HEK293 (cell line): ENCODE results near the gene TRIM28.
A peak's percentile ranks its signal among the peaks of the same experiment; 100 is the strongest.

Experiments used
- CTCF ChIA-PET: fragments of 350-600 bp; formaldehyde crosslinking; extraction: SDS; loops from one replicate; lab custom pipeline; 2021; ENCODE audit warnings: antibody characterized with exemption; lab: Yijun Ruan, JAX
- POLR2A ChIA-PET: fragments of 300-600 bp; formaldehyde crosslinking; extraction: SDS; loops from one replicate; lab custom pipeline; 2020; ENCODE audit warnings: antibody characterized with exemption, inconsistent platforms; lab: Yijun Ruan, JAX
- H3K27ac ChIP-seq: fragments of 200-500 bp; sonication (Bioruptor generic); 2 replicates; pipeline ENCODE4 v1.5.1; 2014; ENCODE audit warnings: low read depth, low read length, control low read depth, inconsistent platforms; ENCODE audit errors: extremely low read depth
- H3K36me3 ChIP-seq, 2 experiments: fragments of 200-500 bp in 1 of 2; sonication (Bioruptor generic) in 1 of 2; 1 replicate in 1 of 2; 2 replicates in 1 of 2; pipeline ENCODE4 v1.5.1; 2014 to 2017; ENCODE audit warnings: inconsistent platforms in 2 of 2, low read length in 2 of 2; ENCODE audit not compliant: control insufficient read depth in 2 of 2, insufficient read depth in 1 of 2
- H3K4me1 ChIP-seq: fragments of 200-500 bp; sonication (Bioruptor generic); 2 replicates; pipeline ENCODE4 v1.5.1; 2014; ENCODE audit warnings: mild to moderate bottlenecking, low read length, inconsistent platforms; ENCODE audit not compliant: control insufficient read depth, insufficient read depth
- H3K4me3 ChIP-seq: 2 replicates; pipeline ENCODE4 v1.5.1; 2011; ENCODE audit warnings: low read depth, mild to moderate bottlenecking, control low read depth, low read length, moderate library complexity
- H3K9me3 ChIP-seq: fragments of 200-500 bp; sonication (Bioruptor generic); 2 replicates; pipeline ENCODE4 v1.5.1; 2014; ENCODE audit warnings: low read depth, low read length, inconsistent platforms; ENCODE audit not compliant: control insufficient read depth, insufficient read depth
- BCL11B ChIP-seq: fragments of 450-650 bp; formaldehyde crosslinking; IDR thresholded peaks from 2 replicates; pipeline ENCODE4 v1.5.1; 2016; ENCODE audit warnings: low read depth, missing biosample characterization, missing genetic modification characterization
- BCL6B ChIP-seq: fragments of 450-650 bp; formaldehyde crosslinking; IDR thresholded peaks from 2 replicates; pipeline ENCODE4 v1.5.1; 2017; ENCODE audit warnings: missing biosample characterization, missing genetic modification characterization
- FEZF1 ChIP-seq: fragments of 450-650 bp; formaldehyde crosslinking; IDR thresholded peaks from 2 replicates; pipeline ENCODE4 v1.5.1; 2016; ENCODE audit warnings: missing biosample characterization, missing genetic modification characterization
- KLF16 ChIP-seq: fragments of 450-650 bp; formaldehyde crosslinking; IDR thresholded peaks from 2 replicates; pipeline ENCODE4 v1.5.1; 2017; ENCODE audit warnings: missing biosample characterization, missing genetic modification characterization
- MYNN ChIP-seq: fragments of 450-650 bp; formaldehyde crosslinking; IDR thresholded peaks from 2 replicates; pipeline ENCODE4 v1.5.1; 2016; ENCODE audit warnings: missing biosample characterization, missing genetic modification characterization, borderline replicate concordance
- PRDM1 ChIP-seq: fragments of 450-650 bp; formaldehyde crosslinking; IDR thresholded peaks from 2 replicates; pipeline ENCODE4; 2016; ENCODE audit warnings: missing biosample characterization, missing genetic modification characterization
- REST ChIP-seq: fragments of 450-650 bp; formaldehyde crosslinking; IDR thresholded peaks from 2 replicates; pipeline ENCODE4 v1.5.1; 2016; ENCODE audit warnings: missing biosample characterization, missing genetic modification characterization
- TCF7L2 ChIP-seq: IDR thresholded peaks from 2 replicates; pipeline ENCODE4 v1.6.1; 2011; ENCODE audit warnings: low read depth, mild to moderate bottlenecking, inconsistent platforms, low read length, moderate library complexity, borderline replicate concordance
- ZBTB49 ChIP-seq: fragments of 450-650 bp; formaldehyde crosslinking; IDR thresholded peaks from 2 replicates; pipeline ENCODE4 v1.5.1; 2016; ENCODE audit warnings: missing biosample characterization, missing genetic modification characterization, low read depth
- ZNF121 ChIP-seq: fragments of 450-650 bp; formaldehyde crosslinking; IDR thresholded peaks from 2 replicates; pipeline ENCODE4 v1.5.1; 2016; ENCODE audit warnings: missing biosample characterization, missing genetic modification characterization
- ZNF132 ChIP-seq: fragments of 450-650 bp; formaldehyde crosslinking; IDR thresholded peaks from 2 replicates; pipeline ENCODE4 v1.5.1; 2017; ENCODE audit warnings: missing biosample characterization, missing genetic modification characterization, borderline replicate concordance
- ZNF174 ChIP-seq: fragments of 450-650 bp; formaldehyde crosslinking; IDR thresholded peaks from 2 replicates; pipeline ENCODE4 v1.5.0; 2017; ENCODE audit warnings: missing biosample characterization, mild to moderate bottlenecking, missing genetic modification characterization
- ZNF175 ChIP-seq: fragments of 450-650 bp; formaldehyde crosslinking; IDR thresholded peaks from 2 replicates; pipeline ENCODE4 v1.5.1; 2016; ENCODE audit warnings: missing biosample characterization, missing genetic modification characterization
- ZNF23 ChIP-seq: fragments of 450-650 bp; formaldehyde crosslinking; IDR thresholded peaks from 2 replicates; pipeline ENCODE4 v1.5.1; 2016; ENCODE audit warnings: missing biosample characterization, missing genetic modification characterization, borderline replicate concordance
- ZNF311 ChIP-seq: fragments of 450-650 bp; formaldehyde crosslinking; IDR thresholded peaks from 2 replicates; pipeline ENCODE4 v1.5.1; 2017; ENCODE audit warnings: missing biosample characterization, missing genetic modification characterization, borderline replicate concordance
- ZNF398 ChIP-seq: fragments of 450-650 bp; formaldehyde crosslinking; IDR thresholded peaks from 2 replicates; pipeline ENCODE4 v1.5.1; 2017; ENCODE audit warnings: missing biosample characterization, missing genetic modification characterization
- ZNF433 ChIP-seq: fragments of 450-650 bp; formaldehyde crosslinking; IDR thresholded peaks from 2 replicates; pipeline ENCODE4 v1.5.1; 2016; ENCODE audit warnings: missing biosample characterization, missing genetic modification characterization, low read depth
- ZNF529 ChIP-seq: fragments of 450-650 bp; formaldehyde crosslinking; IDR thresholded peaks from 2 replicates; pipeline ENCODE4 v1.5.1; 2017; ENCODE audit warnings: missing genetic modification characterization, missing biosample characterization; ENCODE audit not compliant: insufficient replicate concordance
- ZNF677 ChIP-seq: fragments of 450-650 bp; IDR thresholded peaks from 2 replicates; pipeline ENCODE4 v1.5.0; 2018; ENCODE audit warnings: missing biosample characterization, mild to moderate bottlenecking, missing genetic modification characterization, moderate library complexity
- ZSCAN23 ChIP-seq: fragments of 450-650 bp; formaldehyde crosslinking; IDR thresholded peaks from 2 replicates; pipeline ENCODE4 v1.5.1; 2016; ENCODE audit warnings: missing biosample characterization, missing genetic modification characterization
- ZSCAN5A ChIP-seq: fragments of 450-650 bp; formaldehyde crosslinking; IDR thresholded peaks from 2 replicates; pipeline ENCODE4 v1.5.1; 2016; ENCODE audit warnings: missing biosample characterization, missing genetic modification characterization

Gene TRIM28

GRCh38 chr19:58573658-58574164, 29.8 kb downstream of the TRIM28 start (continued):
- TF ChIP-seq BCL6B (tag by site-specific recombination) (0 out of 2 replicates have a peak, but pooled peaks have one; percentile 13), KLF16 (tag by site-specific recombination) (peak; percentile 76), ZNF23 (tag by site-specific recombination) (peak; percentile 22; the same call in 1 of the 2 replicates)

GRCh38 chr19:58575183-58576041, 31.5 kb downstream of the TRIM28 start:
- H3K27ac ChIP-seq: peak overlapping the region; percentile 75
- H3K4me1 ChIP-seq: peaks cover 8% of the 10 kb centered on the region
- H3K4me3 ChIP-seq: peak overlapping the region; percentile 81
- no peaks in the 10 kb centered on the region for H3K9me3 ChIP-seq
- ChIA-PET POLR2A (interaction anchor here (0.6 to 2.8 kb wide), 14 partner anchors 10 to 1340 kb away, joined by 3 to 26 read pairs (median 6); partner anchors contain the start of genes CHMP2A, TRIM28, UBE2M and ZBTB45), CTCF (interaction anchor here (0.5 to 1.1 kb wide), 5 partner anchors 11 to 794 kb away, joined by 3 to 4 read pairs (median 3); partner anchors contain the start of gene CHMP2A)
- H3K36me3 ChIP-seq: peaks cover 0 to 17% of the 10 kb centered on the region in 2 experiments; a peak in 2 of 3 replicates
- TF ChIP-seq BCL11B (tag by site-specific recombination) (peak; percentile 77), ZBTB49 (tag by site-specific recombination) (no peak), ZNF175 (tag by site-specific recombination) (no peak), ZNF433 (tag by site-specific recombination) (no peak), PRDM1 (tag by site-specific recombination) (no peak), ZNF121 (0 out of 2 replicates have a peak, but pooled peaks have one; percentile 37), MYNN (peak; percentile 37; the same call in 1 of the 2 replicates), ZNF311 (no peak), REST (no peak), ZNF398 (tag by site-specific recombination) (no peak), ZNF529 (tag by site-specific recombination) (no peak), ZNF174 (no peak), TCF7L2 (no peak), FEZF1 (tag by site-specific recombination) (no peak), ZNF132 (tag by site-specific recombination) (no peak), ZNF677 (tag by site-specific recombination) (no peak), ZSCAN5A (tag by site-specific recombination) (no peak), ZSCAN23 (tag by site-specific recombination) (no peak)
